SK-N-SH (cell line): ENCODE results near the gene PREB. TPM values are rescaled to one million over a fixed set of nuclear protein-coding genes. Genes with fewer than 3 reads are reported as not detected.

Experiments used
- CTCF ChIA-PET: fragments of 300-600, 350-600 bp; formaldehyde crosslinking; extraction: SDS; loops from one replicate; lab custom pipeline; 2021; lab: Yijun Ruan, JAX
- POLR2A ChIA-PET: fragments of 350-600 bp; sonication (Branson Sonifier 250); formaldehyde crosslinking; extraction: SDS; loops from one replicate; lab custom pipeline; 2020; ENCODE audit warnings: antibody characterized with exemption, inconsistent platforms; lab: Yijun Ruan, JAX
- DNase-seq: peaks from one replicate; pipeline ENCODE4 v3.0.0; 2012
- H2AFZ ChIP-seq: fragments of 200-600 bp; sonication (generic); 2 replicates; pipeline ENCODE4 v1.8.1; 2016; ENCODE audit warnings: antibody characterized with exemption, mild to moderate bottlenecking, low read depth
- H3F3A ChIP-seq: fragments of 200-600 bp; sonication (generic); replicated peaks from 2 replicates; pipeline ENCODE3; 2016; ENCODE audit warnings: antibody characterized with exemption, mild to moderate bottlenecking; ENCODE audit not compliant: insufficient read depth
- H3K27ac ChIP-seq, 2 experiments: fragments of 200-500 bp in 1 of 2; fragments of 200-600 bp in 1 of 2; sonication (Bioruptor generic) in 1 of 2; sonication (generic), shearing (Covaris generic) in 1 of 2; 2 replicates each; pipeline versions ENCODE4 v1.5.1 to v1.6.1; 2014 to 2016; ENCODE audit warnings: low read depth in 2 of 2, inconsistent platforms in 1 of 2, low read length in 1 of 2, mild to moderate bottlenecking in 1 of 2, mixed read lengths in 1 of 2
- H3K27me3 ChIP-seq: fragments of 200-600 bp; sonication (generic), shearing (Covaris generic); 2 replicates; pipeline ENCODE4 v1.6.1; 2016; ENCODE audit warnings: mixed run types; ENCODE audit not compliant: insufficient read depth
- H3K36me3 ChIP-seq, 2 experiments: fragments of 200-500 bp in 1 of 2; fragments of 200-600 bp in 1 of 2; sonication (Bioruptor generic) in 1 of 2; sonication (generic) in 1 of 2; replicated peaks in 1 of 2; 2 replicates each; pipeline versions ENCODE3 to v1.5.1; 2014 to 2016; ENCODE audit warnings: low read length in 1 of 2, mild to moderate bottlenecking in 1 of 2; ENCODE audit not compliant: insufficient read depth in 2 of 2, control insufficient read depth in 1 of 2
- H3K4me1 ChIP-seq, 2 experiments: fragments of 200-500 bp in 1 of 2; fragments of 200-600 bp in 1 of 2; sonication (Bioruptor generic) in 1 of 2; sonication (generic), shearing (Covaris generic) in 1 of 2; 2 replicates each; pipeline versions ENCODE4 v1.5.1 to v1.6.1; 2014 to 2016; ENCODE audit warnings: low read depth in 1 of 2, low read length in 1 of 2, mixed run types in 1 of 2; ENCODE audit not compliant: insufficient read depth in 2 of 2, control insufficient read depth in 1 of 2
- H3K4me2 ChIP-seq: fragments of 200-600 bp; sonication (generic), shearing (Covaris generic); 2 replicates; pipeline ENCODE4 v1.6.1; 2017; ENCODE audit warnings: mixed run types
- H3K4me3 ChIP-seq, 2 experiments: fragments of 200-500 bp in 1 of 2; fragments of 200-600 bp in 1 of 2; sonication (Bioruptor generic) in 1 of 2; sonication (generic), shearing (Covaris generic) in 1 of 2; 2 replicates each; pipeline versions ENCODE4 v1.5.1 to v1.8.1; 2014 to 2016; ENCODE audit warnings: low read depth in 2 of 2, inconsistent platforms in 1 of 2, low read length in 1 of 2, mild to moderate bottlenecking in 1 of 2, mixed read lengths in 1 of 2, moderate library complexity in 1 of 2
- H3K79me2 ChIP-seq: fragments of 200-600 bp; sonication (generic); 2 replicates; pipeline ENCODE4 v1.8.1; 2017; ENCODE audit warnings: mild to moderate bottlenecking; ENCODE audit not compliant: insufficient read depth
- H3K9ac ChIP-seq: fragments of 200-600 bp; sonication (generic); 2 replicates; pipeline ENCODE4 v1.6.1; 2017; ENCODE audit warnings: mixed run types
- H3K9me2 ChIP-seq: fragments of 200-600 bp; sonication (generic); 2 replicates; pipeline ENCODE4 v1.6.1; 2017; ENCODE audit warnings: mixed run types
- H3K9me3 ChIP-seq: fragments of 200-600 bp; sonication (generic); 2 replicates; pipeline ENCODE4 v1.6.1; 2017; ENCODE audit warnings: mixed run types, mild to moderate bottlenecking, moderate library complexity
- H4K20me1 ChIP-seq: fragments of 200-600 bp; sonication (generic); 2 replicates; pipeline ENCODE4 v1.6.1; 2017; ENCODE audit warnings: mild to moderate bottlenecking, mixed run types; ENCODE audit not compliant: insufficient read depth
- CHD2 ChIP-seq: fragments of 150-350 bp; IDR thresholded peaks from 2 replicates; pipeline ENCODE4 v1.6.1; 2018; ENCODE audit warnings: low read length; ENCODE audit not compliant: partially characterized antibody
- CTCF ChIP-seq: fragments of 200-600 bp; sonication (generic); IDR thresholded peaks from 2 replicates; pipeline ENCODE4 v1.6.1; 2017; ENCODE audit warnings: antibody characterized with exemption, mild to moderate bottlenecking, moderate library complexity
- EZH2phosphoT487 ChIP-seq: fragments of 200-600 bp; sonication (generic); IDR thresholded peaks from 2 replicates; pipeline ENCODE4 v1.6.1; 2017; ENCODE audit warnings: low read depth, mixed run types, mild to moderate bottlenecking, antibody characterized with exemption, moderate library complexity, borderline replicate concordance
- FOSL2 ChIP-seq: IDR thresholded peaks from 2 replicates; pipeline ENCODE4 v1.4.0; 2012; ENCODE audit warnings: low read depth, mild to moderate bottlenecking, moderate library complexity, borderline replicate concordance
- FOXJ3 ChIP-seq: sonication (generic); formaldehyde crosslinking; IDR thresholded peaks from 2 replicates; pipeline ENCODE4 v1.5.1; 2020; ENCODE audit warnings: mild to moderate bottlenecking, missing genetic modification reagents
- GABPA ChIP-seq: IDR thresholded peaks from 2 replicates; pipeline ENCODE4 v1.4.0; 2012; ENCODE audit warnings: low read depth, mild to moderate bottlenecking
- JUND ChIP-seq: IDR thresholded peaks from 2 replicates; pipeline ENCODE4 v1.4.0; 2012
- MXI1 ChIP-seq: IDR thresholded peaks from 2 replicates; pipeline ENCODE4 v1.6.1; 2012; ENCODE audit warnings: mild to moderate bottlenecking, low read depth, low read length, improper control_type of control experiment
- NFIC ChIP-seq: IDR thresholded peaks from 2 replicates; pipeline ENCODE4 v1.4.0; 2012; ENCODE audit warnings: borderline replicate concordance
- NRF1 ChIP-seq: IDR thresholded peaks from 2 replicates; pipeline ENCODE4 v1.6.1; 2012; ENCODE audit warnings: low read depth, mild to moderate bottlenecking, low read length
- RAD21 ChIP-seq: IDR thresholded peaks from 2 replicates; pipeline ENCODE4 v1.6.1; 2012; ENCODE audit warnings: mild to moderate bottlenecking, low read length
- RCOR1 ChIP-seq: fragments of 150-350 bp; IDR thresholded peaks from 2 replicates; pipeline ENCODE4 v1.6.1; 2017; ENCODE audit warnings: antibody characterized with exemption, low read length
- REST ChIP-seq: IDR thresholded peaks from 2 replicates; pipeline ENCODE4 v1.6.1; 2012; ENCODE audit warnings: mild to moderate bottlenecking, low read depth, low read length, moderate library complexity
- SIN3A ChIP-seq: IDR thresholded peaks from 2 replicates; pipeline ENCODE4 v1.6.1; 2012; ENCODE audit warnings: low read depth, mild to moderate bottlenecking, low read length, moderate library complexity, borderline replicate concordance
- SMC3 ChIP-seq: IDR thresholded peaks from 2 replicates; pipeline ENCODE4 v1.6.1; 2012; ENCODE audit warnings: low read depth, low read length, improper control_type of control experiment
- TCF12 ChIP-seq: IDR thresholded peaks from 2 replicates; pipeline ENCODE4 v1.4.0; 2012
- ZBTB33 ChIP-seq: IDR thresholded peaks from 2 replicates; pipeline ENCODE4 v1.4.0; 2012; ENCODE audit warnings: low read depth, borderline replicate concordance
- WGBS: methylation state at CpG from one replicate; pipeline ENCODE4 v1.1.6; 2017; ENCODE audit warnings: low lambda C conversion rate; 5-methylcytosine and 5-hydroxymethylcytosine counted together
- polyA plus RNA-seq, 3 experiments: library from polyadenylated mRNA; depleted of rRNA; stranded (reverse); fragments of >200 nt; gene quantifications; 2 replicates each; pipeline ENCODE4 v1.2.3, GENCODE V29; 2012
- TF ChIP-seq, protein P1 (sequence below): fragments of 150-350 bp; IDR thresholded peaks from 2 replicates; pipeline ENCODE4 v1.6.1; 2016; ENCODE audit warnings: mild to moderate bottlenecking, low read depth, low read length
- TF ChIP-seq, protein P2 (sequence below): fragments of 150-350 bp; IDR thresholded peaks from 2 replicates; pipeline ENCODE4 v1.6.1; 2017; ENCODE audit warnings: antibody characterized with exemption, low read length, low read depth, borderline replicate concordance
- TF ChIP-seq, protein P3 (sequence below): IDR thresholded peaks from 2 replicates; pipeline ENCODE4 v1.4.0; 2012; ENCODE audit warnings: low read depth, borderline replicate concordance

PREB gene
- polyA plus RNA-seq, 1 of the 3 experiments (the other 2 are of a cell fraction): 47.9 TPM

GRCh38 chr2:27095745-27096651, 38.4 kb downstream of the PREB start:
- Histone ChIP-seq H3K9ac (no peak overlapping the region), H3K9me3 (no peaks in the 10 kb centered on the region), H3F3A (no peaks in the 10 kb centered on the region), H3K4me3 (peak overlapping the region in 1 of 2 experiments; percentile 43; a peak in 2 of 4 replicates), H4K20me1 (no peaks in the 10 kb centered on the region), H3K27ac (peak overlapping the region in 1 of 2 experiments; percentile 92; a peak in 2 of 4 replicates), H2AFZ (peak overlapping the region; percentile 97), H3K9me2 (no peaks in the 10 kb centered on the region), H3K4me2 (peak overlapping the region; percentile 43; the same call in 1 of the 2 replicates), H3K27me3 (no peaks in the 10 kb centered on the region), H3K79me2 (no peaks in the 10 kb centered on the region), H3K4me1 (peaks cover 4 to 21% of the 10 kb centered on the region in 2 experiments; a peak in 2 of 4 replicates), H3K36me3 (no peaks in the 10 kb centered on the region)
- DNase-seq: peak; percentile 91
- ChIA-PET POLR2A (interaction anchor here (0.5 to 2.6 kb wide), 6 partner anchors 9 to 183 kb away, joined by 3 to 14 read pairs (median 4); partner anchors contain the start of genes EMILIN1 and KHK), CTCF (interaction anchor here (0.5 to 14.2 kb wide), 25 partner anchors 10 to 588 kb away, joined by 3 to 169 read pairs (median 6); partner anchors contain the start of genes ABHD1, EMILIN1, KHK and PREB)
- 34% methylated on average over 13 of the region's 18 CpGs for WGBS
- TF ChIP-seq TCF12 (no peak), RCOR1 (peak; percentile 80), SMC3 (no peak; the same call in 1 of the 2 replicates), NRF1 (no peak), CTCF (no peak), ZBTB33 (no peak), MXI1 (peak; percentile 94), NFIC (no peak), CHD2 (peak; percentile 82), SIN3A (no peak), FOSL2 (no peak), FOXJ3 (CRISPR knock-in tag) (peak; percentile 75; the same call in 1 of the 2 replicates), REST (no peak), RAD21 (peak; percentile 35), EZH2phosphoT487 (no peak), JUND (no peak), GABPA (no peak)
- TF ChIP-seq, protein P1, sequence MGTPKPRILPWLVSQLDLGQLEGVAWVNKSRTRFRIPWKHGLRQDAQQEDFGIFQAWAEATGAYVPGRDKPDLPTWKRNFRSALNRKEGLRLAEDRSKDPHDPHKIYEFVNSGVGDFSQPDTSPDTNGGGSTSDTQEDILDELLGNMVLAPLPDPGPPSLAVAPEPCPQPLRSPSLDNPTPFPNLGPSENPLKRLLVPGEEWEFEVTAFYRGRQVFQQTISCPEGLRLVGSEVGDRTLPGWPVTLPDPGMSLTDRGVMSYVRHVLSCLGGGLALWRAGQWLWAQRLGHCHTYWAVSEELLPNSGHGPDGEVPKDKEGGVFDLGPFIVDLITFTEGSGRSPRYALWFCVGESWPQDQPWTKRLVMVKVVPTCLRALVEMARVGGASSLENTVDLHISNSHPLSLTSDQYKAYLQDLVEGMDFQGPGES: no peak
- TF ChIP-seq, protein P2, sequence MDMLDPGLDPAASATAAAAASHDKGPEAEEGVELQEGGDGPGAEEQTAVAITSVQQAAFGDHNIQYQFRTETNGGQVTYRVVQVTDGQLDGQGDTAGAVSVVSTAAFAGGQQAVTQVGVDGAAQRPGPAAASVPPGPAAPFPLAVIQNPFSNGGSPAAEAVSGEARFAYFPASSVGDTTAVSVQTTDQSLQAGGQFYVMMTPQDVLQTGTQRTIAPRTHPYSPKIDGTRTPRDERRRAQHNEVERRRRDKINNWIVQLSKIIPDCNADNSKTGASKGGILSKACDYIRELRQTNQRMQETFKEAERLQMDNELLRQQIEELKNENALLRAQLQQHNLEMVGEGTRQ: no peak
- TF ChIP-seq, protein P3, sequence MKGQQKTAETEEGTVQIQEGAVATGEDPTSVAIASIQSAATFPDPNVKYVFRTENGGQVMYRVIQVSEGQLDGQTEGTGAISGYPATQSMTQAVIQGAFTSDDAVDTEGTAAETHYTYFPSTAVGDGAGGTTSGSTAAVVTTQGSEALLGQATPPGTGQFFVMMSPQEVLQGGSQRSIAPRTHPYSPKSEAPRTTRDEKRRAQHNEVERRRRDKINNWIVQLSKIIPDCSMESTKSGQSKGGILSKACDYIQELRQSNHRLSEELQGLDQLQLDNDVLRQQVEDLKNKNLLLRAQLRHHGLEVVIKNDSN: no peak
